ENCODE results near the gene RNF212. TPM values are rescaled to one million over a fixed set of nuclear protein-coding genes. Genes with fewer than 3 reads are reported as not detected.

Gene RNF212
- total and polyA plus RNA-seq, 3 experiments from 2014 or later, result 1.2 to 2.0 (median 1.2) TPM

GRCh38 chr4:1065732-1066131 is 47.6 kb downstream of the RNF212 start:
- no peak for DNase-seq
- H3K9me3 Mint-ChIP-seq, result peaks cover 0 to 2% (median 0%) of the 10 kb centered on the region in 5 donors
- peaks cover 0 to 5% (median 0%) of the 10 kb centered on the region in 3 donors for H3K36me3 Mint-ChIP-seq
- ChIA-PET POLR2A (no interaction called here), CTCF (no interaction called here)
- H3K27me3 Mint-ChIP-seq, result peaks cover 23 to 70% of the 10 kb centered on the region in 2 donors
- Histone ChIP-seq H3K27me3 (ENCODE audit: insufficient read depth, low read length, poor library complexity, severe bottlenecking) (no peaks in the 10 kb centered on the region), H3K4me1 (ENCODE audit: insufficient read depth, low read length) (no peaks in the 10 kb centered on the region), H3K36me3 (ENCODE audit: insufficient read depth, low read length) (no peaks in the 10 kb centered on the region), H3K4me3 (ENCODE audit: low read length) (no peak overlapping the region), H3K27ac (ENCODE audit: low read depth, low read length) (no peak overlapping the region), H3K9me3 (ENCODE audit: low read length) (no peaks in the 10 kb centered on the region)
- H3K4me1 Mint-ChIP-seq, result peaks cover 0 to 8% (median 0%) of the 10 kb centered on the region in 3 donors
- H3K27ac Mint-ChIP-seq, result no peak overlapping the region
- no peak overlapping the region for H3K4me3 Mint-ChIP-seq

GRCh38 chr4:1062419-1062818 is 50.9 kb downstream of the RNF212 start:
- Mint-ChIP-seq H3K36me3 (no peaks in the 10 kb centered on the region), H3K27me3 (peaks cover 20 to 65% of the 10 kb centered on the region in 2 donors), H3K9me3 (peaks cover 0 to 2% (median 0%) of the 10 kb centered on the region in 5 donors), H3K4me3 (no peak overlapping the region), H3K27ac (no peak overlapping the region), H3K4me1 (peaks cover 0 to 8% (median 0%) of the 10 kb centered on the region in 3 donors)
- ChIA-PET CTCF (no interaction called here), POLR2A (no interaction called here)
- H3K27me3 ChIP-seq (ENCODE audit: insufficient read depth, low read length, poor library complexity, severe bottlenecking), result no peaks in the 10 kb centered on the region
- no peak overlapping the region for H3K27ac ChIP-seq (ENCODE audit: low read depth, low read length)
- no peaks in the 10 kb centered on the region for H3K4me1 ChIP-seq (ENCODE audit: insufficient read depth, low read length)
- H3K9me3 ChIP-seq (ENCODE audit: low read length), result no peaks in the 10 kb centered on the region
- no peak for DNase-seq
- H3K36me3 ChIP-seq (ENCODE audit: insufficient read depth, low read length), result no peaks in the 10 kb centered on the region
- no peak overlapping the region for H3K4me3 ChIP-seq (ENCODE audit: low read length)

- Histone ChIP-seq H3K36me3 (ENCODE audit: insufficient read depth, low read length) (no peaks in the 10 kb centered on the region), H3K27me3 (ENCODE audit: insufficient read depth, low read length, poor library complexity, severe bottlenecking) (no peaks in the 10 kb centered on the region), H3K9me3 (ENCODE audit: low read length) (no peaks in the 10 kb centered on the region), H3K4me1 (ENCODE audit: insufficient read depth, low read length) (peaks cover 1% of the 10 kb centered on the region), H3K27ac (ENCODE audit: low read depth, low read length) (no peak overlapping the region), H3K4me3 (ENCODE audit: low read length) (no peak overlapping the region)
- CTCF ChIA-PET, result no interaction called here
- Mint-ChIP-seq H3K36me3 (no peaks in the 10 kb centered on the region), H3K9me3 (peaks cover 0 to 2% (median 0%) of the 10 kb centered on the region in 5 donors), H3K27ac (no peak overlapping the region), H3K4me3 (no peak overlapping the region), H3K4me1 (peaks cover 0 to 8% (median 3%) of the 10 kb centered on the region in 3 donors), H3K27me3 (peaks cover 20 to 58% of the 10 kb centered on the region in 2 donors)
- POLR2A ChIA-PET, result interaction anchor here (0.6 kb wide), 1 partner anchor 283 kb away, joined by 3 read pairs; no protein-coding TSS in a partner anchor
- no peak for DNase-seq
Observed at GRCh38 chr4:1061760-1062159, 51.6 kb downstream of the RNF212 start.

- H3K36me3 Mint-ChIP-seq, result peaks cover 0 to under 1% (median 0%) of the 10 kb centered on the region in 3 donors
- peaks cover 19 to 54% of the 10 kb centered on the region in 2 donors for H3K27me3 Mint-ChIP-seq
- POLR2A ChIA-PET, result interaction anchor here (0.6 kb wide), 1 partner anchor 283 kb away, joined by 3 read pairs; no protein-coding TSS in a partner anchor
- no peaks in the 10 kb centered on the region for H3K9me3 ChIP-seq (ENCODE audit: low read length)
- H3K27ac ChIP-seq (ENCODE audit: low read depth, low read length), result no peak overlapping the region
- peaks cover 2 to 12% (median 7%) of the 10 kb centered on the region in 3 donors for H3K4me1 Mint-ChIP-seq
- no peak overlapping the region for H3K4me3 ChIP-seq (ENCODE audit: low read length)
- peaks cover 7% of the 10 kb centered on the region for H3K4me1 ChIP-seq (ENCODE audit: insufficient read depth, low read length)
- no peaks in the 10 kb centered on the region for H3K27me3 ChIP-seq (ENCODE audit: insufficient read depth, low read length, poor library complexity, severe bottlenecking)
- DNase-seq, result no peak
- CTCF ChIA-PET, result no interaction called here
- no peak overlapping the region for H3K27ac Mint-ChIP-seq
- no peak overlapping the region for H3K4me3 Mint-ChIP-seq
- no peaks in the 10 kb centered on the region for H3K36me3 ChIP-seq (ENCODE audit: insufficient read depth, low read length)
- H3K9me3 Mint-ChIP-seq, result peaks cover 0 to 2% (median 0%) of the 10 kb centered on the region in 5 donors
Observed at GRCh38 chr4:1061056-1061700, 52.2 kb downstream of the RNF212 start.

- CTCF ChIA-PET, result no interaction called here
- POLR2A ChIA-PET, result no interaction called here
- no peak for DNase-seq
- no peak overlapping the region for H3K4me3 Mint-ChIP-seq
- peaks cover 8 to 18% (median 13%) of the 10 kb centered on the region in 3 donors for H3K4me1 Mint-ChIP-seq
- H3K4me1 ChIP-seq (ENCODE audit: insufficient read depth, low read length), result peaks cover 9% of the 10 kb centered on the region
- no peak overlapping the region for H3K27ac ChIP-seq (ENCODE audit: low read depth, low read length)
- H3K4me3 ChIP-seq (ENCODE audit: low read length), result no peak overlapping the region
- no peaks in the 10 kb centered on the region for H3K27me3 ChIP-seq (ENCODE audit: insufficient read depth, low read length, poor library complexity, severe bottlenecking)
- peaks cover 21 to 51% of the 10 kb centered on the region in 2 donors for H3K27me3 Mint-ChIP-seq
- peaks cover 0 to 2% (median 0%) of the 10 kb centered on the region in 5 donors for H3K9me3 Mint-ChIP-seq
- H3K9me3 ChIP-seq (ENCODE audit: low read length), result no peaks in the 10 kb centered on the region
- H3K36me3 Mint-ChIP-seq, result peaks cover 0 to 3% (median 0%) of the 10 kb centered on the region in 3 donors
- no peaks in the 10 kb centered on the region for H3K36me3 ChIP-seq (ENCODE audit: insufficient read depth, low read length)
- no peak overlapping the region for H3K27ac Mint-ChIP-seq
Observed at GRCh38 chr4:1060621-1061020, 52.7 kb downstream of the RNF212 start.

GRCh38 chr4:1060121-1060520 is 53.2 kb downstream of the RNF212 start:
- no peaks in the 10 kb centered on the region for H3K27me3 ChIP-seq (ENCODE audit: insufficient read depth, low read length, poor library complexity, severe bottlenecking)
- POLR2A ChIA-PET, result no interaction called here
- no peak overlapping the region for H3K4me3 ChIP-seq (ENCODE audit: low read length)
- peaks cover 21 to 48% of the 10 kb centered on the region in 2 donors for H3K27me3 Mint-ChIP-seq
- H3K4me1 Mint-ChIP-seq, result peaks cover 10 to 20% (median 16%) of the 10 kb centered on the region in 3 donors
- H3K36me3 ChIP-seq (ENCODE audit: insufficient read depth, low read length), result no peaks in the 10 kb centered on the region
- H3K4me3 Mint-ChIP-seq, result no peak overlapping the region
- DNase-seq, result no peak
- H3K9me3 ChIP-seq (ENCODE audit: low read length), result no peaks in the 10 kb centered on the region
- no peak overlapping the region for H3K27ac ChIP-seq (ENCODE audit: low read depth, low read length)
- peaks cover 0 to 3% (median 0%) of the 10 kb centered on the region in 3 donors for H3K36me3 Mint-ChIP-seq
- peaks cover 14% of the 10 kb centered on the region for H3K4me1 ChIP-seq (ENCODE audit: insufficient read depth, low read length)
- CTCF ChIA-PET, result no interaction called here
- peaks cover 0 to 2% (median 0%) of the 10 kb centered on the region in 5 donors for H3K9me3 Mint-ChIP-seq
- no peak overlapping the region for H3K27ac Mint-ChIP-seq

GRCh38 chr4:1058997-1059665 is 54.2 kb downstream of the RNF212 start:
- Mint-ChIP-seq H3K9me3 (no peaks in the 10 kb centered on the region), H3K4me3 (peak overlapping the region in 1 of 7 donors; percentile 27), H3K4me1 (peaks cover 10 to 20% (median 16%) of the 10 kb centered on the region in 3 donors), H3K27me3 (peaks cover 20 to 39% of the 10 kb centered on the region in 2 donors), H3K27ac (peak overlapping the region in 3 of 8 donors; percentile 14 to 51 (median 50)), H3K36me3 (peaks cover 0 to 3% (median 0%) of the 10 kb centered on the region in 3 donors)
- Histone ChIP-seq H3K36me3 (ENCODE audit: insufficient read depth, low read length) (no peaks in the 10 kb centered on the region), H3K4me1 (ENCODE audit: insufficient read depth, low read length) (peaks cover 14% of the 10 kb centered on the region), H3K9me3 (ENCODE audit: low read length) (no peaks in the 10 kb centered on the region), H3K27ac (ENCODE audit: low read depth, low read length) (no peak overlapping the region), H3K4me3 (ENCODE audit: low read length) (no peak overlapping the region), H3K27me3 (ENCODE audit: insufficient read depth, low read length, poor library complexity, severe bottlenecking) (no peaks in the 10 kb centered on the region)
- DNase-seq, result no peak
- ChIA-PET POLR2A (no interaction called here), CTCF (no interaction called here)

Measured in CD8-positive, alpha-beta memory T cell (primary cell).